GM04504 (cell line): Measurements from ENCODE around the gene GGA2.
A peak's percentile ranks its signal among the peaks of the same experiment; 100 is the strongest.
"Not testable (repeated sequence)": the region's sequence is repeated elsewhere in the genome, so short reads cannot be mapped to it uniquely, and the experiment has no call there.

ENCODE experiments used
- DNase-seq: peaks from one replicate; pipeline ENCODE4 v3.0.0-alpha.2; 2012; ENCODE audit warnings: low read depth

GGA2 gene

DNA sequence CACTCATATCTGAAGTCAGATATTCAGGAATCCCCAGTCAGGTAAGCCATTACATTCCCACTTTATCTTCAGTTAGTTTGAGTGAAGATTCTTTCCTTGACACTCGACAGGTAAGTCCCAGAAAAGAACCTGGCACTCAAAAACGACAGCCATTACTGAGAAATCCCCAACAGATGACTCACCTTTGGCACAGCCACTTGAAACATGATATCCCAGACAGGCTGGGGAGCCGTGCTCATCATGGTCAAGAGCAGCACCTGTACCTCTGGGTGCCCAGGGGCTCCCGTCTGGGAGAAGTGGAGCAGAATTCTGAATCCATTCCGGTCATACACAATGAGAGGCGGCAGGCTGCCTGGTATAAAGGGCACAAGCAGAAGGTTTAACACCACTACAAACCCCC, 40.5 kb downstream of the GGA2 start:
- peak; percentile 2 for DNase-seq

- DNase-seq, result peak; percentile 34
These were observed 44.0 kb downstream of the GGA2 start for GRCh38 chr16:23466162-23466885.

- no peak for DNase-seq
These were observed 45.1 kb downstream of the GGA2 start for GRCh38 chr16:23465179-23465578.

DNA sequence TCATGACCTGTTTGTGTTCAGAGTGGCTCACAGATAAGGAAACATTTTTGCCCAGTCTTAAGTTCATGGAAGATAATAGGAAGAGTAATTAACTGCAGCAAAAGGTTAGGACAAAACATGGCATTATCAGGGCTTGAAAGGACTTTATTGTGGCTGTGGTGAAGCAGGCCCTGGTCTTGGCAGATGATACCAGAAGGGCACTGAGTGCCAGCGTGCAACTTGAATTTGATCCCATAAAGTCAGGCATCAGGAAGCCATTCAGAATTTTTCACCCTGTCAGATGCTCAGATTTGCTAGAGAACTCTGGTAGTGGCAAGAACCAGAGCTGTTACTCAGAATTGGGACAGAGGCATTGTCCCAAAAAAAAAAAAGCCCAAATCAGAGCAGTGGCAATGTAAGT, 46.1 kb downstream of the GGA2 start:
- no peak for DNase-seq

DNA sequence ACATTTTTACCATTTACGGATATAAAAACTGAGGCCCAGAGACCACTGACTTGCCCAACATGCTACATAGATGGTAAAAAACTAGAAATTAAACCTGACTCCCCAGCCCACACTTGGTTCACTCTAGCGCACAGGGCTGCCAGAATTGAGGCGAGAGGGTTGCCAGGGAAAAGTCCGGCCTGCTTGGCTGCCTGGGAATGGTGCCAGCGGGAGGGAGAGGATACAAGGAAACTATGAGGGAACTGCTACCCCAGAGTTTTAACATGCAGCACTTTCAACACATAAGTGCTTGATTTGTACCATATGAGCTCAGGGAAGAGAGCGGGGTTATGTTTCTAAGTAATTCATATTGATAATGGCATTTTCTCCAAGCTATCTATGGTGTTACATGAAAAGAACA, 47.3 kb downstream of the GGA2 start:
- peak; percentile 66 for DNase-seq

DNA sequence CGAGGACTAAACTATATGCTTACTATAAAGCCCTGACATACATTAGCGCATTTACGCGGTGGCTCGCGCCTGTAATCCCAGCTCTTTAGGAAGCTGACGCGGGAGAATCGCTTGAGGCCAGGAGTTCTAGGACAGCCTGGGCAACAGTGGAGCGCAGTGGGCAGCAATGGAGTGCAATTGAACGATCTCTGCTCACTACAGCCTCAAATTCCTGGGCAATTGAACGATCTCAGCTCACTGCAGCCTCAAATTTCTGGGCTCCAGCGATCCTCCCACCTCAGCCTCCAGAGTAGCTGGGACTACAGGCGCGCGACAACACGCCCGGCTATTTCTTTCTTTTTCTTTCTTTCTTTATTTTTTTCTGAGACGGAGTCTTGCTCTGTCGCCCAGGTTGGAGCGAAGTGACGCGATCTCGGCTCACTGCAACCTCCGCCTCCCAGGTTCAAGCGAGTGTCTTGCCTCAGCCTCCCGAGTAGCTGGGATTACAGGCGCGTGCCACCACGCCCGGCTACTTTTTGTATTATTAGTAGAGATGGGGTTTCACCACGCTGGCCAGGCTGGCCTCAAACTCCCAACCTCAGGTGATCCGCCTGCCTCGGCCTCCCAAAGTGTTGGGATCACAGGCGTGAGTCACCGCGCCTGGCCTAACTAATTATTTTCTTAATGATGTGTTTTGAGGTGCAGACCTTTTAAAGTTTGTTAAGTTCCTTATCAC, 56.8 kb downstream of the GGA2 start:
- no peak for DNase-seq

DNA sequence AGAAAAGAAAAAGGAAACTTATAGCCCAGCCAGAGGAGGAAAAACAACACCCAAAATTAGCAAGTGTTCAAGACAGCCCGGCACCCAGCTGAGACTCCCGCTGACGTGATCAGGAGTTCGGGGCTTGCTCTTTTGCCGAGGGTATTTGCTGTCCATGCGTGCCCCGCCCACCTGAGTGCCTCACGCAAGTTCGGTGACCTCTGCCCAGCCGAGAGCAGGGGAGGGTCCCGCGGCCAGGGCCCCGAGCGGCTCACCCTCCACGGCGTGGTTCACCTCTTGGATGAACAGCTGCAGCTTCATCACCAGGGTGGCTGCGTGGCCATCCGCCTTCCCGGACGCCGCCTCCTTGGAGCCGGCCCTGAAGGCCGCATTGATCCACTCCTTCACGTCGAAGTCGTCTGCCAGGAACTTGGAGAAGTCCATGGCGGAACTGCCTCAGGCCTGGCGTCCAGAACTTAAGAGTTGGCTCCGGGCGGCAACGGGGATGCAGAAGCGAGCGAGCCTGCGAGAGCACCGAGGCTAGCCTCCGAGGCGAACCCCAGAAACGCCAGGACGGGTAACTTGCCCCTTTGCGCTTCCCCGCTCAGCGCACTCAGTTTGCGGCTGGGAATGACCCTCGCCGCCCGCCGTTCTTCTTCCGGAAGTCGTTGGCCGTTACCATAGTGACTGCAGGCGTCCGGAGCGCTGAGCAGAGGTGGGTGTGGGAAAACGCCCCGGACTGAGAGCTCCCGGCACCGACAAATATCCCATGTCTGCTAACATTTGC, 57.5 kb downstream of the GGA2 start, which contains the start of gene COG7:
TSS of gene COG7 (minus strand) at position 618 of the 766 bp plus-strand sequence. CDS start at position 423, 195 bp downstream.
- DNase-seq, result peak; percentile 67

- no peak for DNase-seq
These were observed 58.1 kb downstream of the GGA2 start for GRCh38 chr16:23452221-23452571.

DNA sequence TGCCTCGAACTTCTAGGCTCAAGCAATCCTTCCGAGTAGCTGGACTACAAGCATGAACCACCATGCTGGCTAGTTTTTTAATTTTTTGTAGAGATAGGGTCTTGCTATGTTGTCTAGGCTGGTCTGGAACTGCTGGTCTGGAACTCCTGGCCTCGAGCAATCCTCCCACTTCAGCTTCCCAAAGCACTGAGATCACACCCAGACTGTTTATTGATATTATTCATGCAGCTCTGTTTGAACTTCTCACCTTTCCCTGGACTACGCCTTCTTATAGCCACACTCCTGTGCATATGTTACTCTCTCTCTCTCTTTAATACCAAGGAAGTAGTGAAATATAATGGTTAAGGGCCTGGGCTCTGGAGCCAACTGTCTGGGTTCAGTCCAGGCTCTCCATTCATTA, 61.9 kb downstream of the GGA2 start:
- no peak for DNase-seq

- DNase-seq, result not testable (repeated sequence)
These were observed 72.8 kb downstream of the GGA2 start for GRCh38 chr16:23437542-23437941.

- no peak for DNase-seq
These were observed 73.3 kb downstream of the GGA2 start for GRCh38 chr16:23436951-23437350.

- no peak for DNase-seq
These were observed 74.8 kb downstream of the GGA2 start for GRCh38 chr16:23435500-23435899.

DNA sequence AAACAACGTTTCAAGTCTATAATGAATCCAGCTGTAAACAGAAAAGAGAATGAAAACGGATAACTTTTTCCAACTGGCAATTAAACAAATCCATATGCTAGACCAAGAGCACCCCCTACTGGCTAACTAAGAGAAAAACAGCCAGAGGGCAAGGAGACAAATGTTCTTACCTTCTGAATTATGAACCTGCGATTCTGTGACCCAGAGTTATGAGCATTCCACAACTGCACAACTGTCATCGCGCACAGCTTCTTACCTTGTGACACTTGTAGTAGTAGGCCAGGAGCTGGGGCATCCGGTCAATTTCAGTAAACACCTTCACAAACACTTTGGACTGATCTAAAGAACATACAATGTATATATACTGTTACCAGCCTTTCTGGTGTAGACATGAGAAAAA, 75.9 kb downstream of the GGA2 start:
- DNase-seq, result peak; percentile 28

GRCh38 chr16:23433261-23433920, 76.9 kb downstream of the GGA2 start:
- no peak for DNase-seq

DNA sequence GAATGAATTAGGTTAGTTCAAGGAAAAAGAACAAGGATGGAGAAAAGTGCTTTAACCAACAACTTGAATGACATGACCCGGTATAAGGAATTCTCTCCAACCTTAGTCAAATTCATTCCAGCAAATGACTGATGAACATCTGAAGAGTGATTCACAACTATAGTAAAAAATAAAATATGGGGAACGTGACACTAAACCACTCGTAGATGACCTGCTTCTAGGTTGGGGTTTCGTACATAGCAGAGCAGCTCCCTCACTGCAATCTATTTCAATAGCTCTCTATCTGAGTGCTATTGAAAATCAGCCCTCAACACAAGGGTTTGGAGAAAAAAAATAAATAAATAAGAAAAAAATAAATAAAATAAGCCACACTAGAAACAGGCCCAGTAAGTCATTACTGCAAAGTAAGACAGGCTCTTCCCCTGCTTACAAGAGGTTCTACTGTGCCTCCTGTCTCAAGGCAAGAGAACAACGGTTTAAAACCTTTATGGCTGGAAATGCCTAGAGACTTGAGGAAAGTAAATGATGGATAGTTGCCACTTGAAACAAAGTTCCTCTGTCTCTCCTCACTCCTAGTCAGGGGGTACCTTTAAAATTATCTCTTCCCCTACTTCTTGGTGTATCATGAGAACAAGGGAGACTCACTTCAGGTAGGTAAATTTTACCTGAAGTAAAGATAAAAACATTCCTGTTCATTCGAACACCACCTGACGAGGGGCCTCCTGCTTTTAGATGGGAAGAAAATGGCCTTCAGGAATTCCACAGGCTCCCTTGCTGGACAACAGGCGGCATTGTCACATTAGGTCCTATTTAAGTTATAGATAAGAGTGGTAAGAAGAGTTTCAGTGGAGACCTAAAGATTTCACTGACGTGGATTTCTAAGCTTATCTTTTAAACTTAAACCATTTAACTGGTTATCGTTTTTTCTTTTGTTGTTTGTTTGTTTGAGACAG, 77.8 kb downstream of the GGA2 start:
- no peak for DNase-seq

- DNase-seq, result no peak
These were observed 81.9 kb downstream of the GGA2 start for GRCh38 chr16:23428351-23428750.

GRCh38 chr16:23424292-23424958, 85.9 kb downstream of the GGA2 start:
- DNase-seq, result no peak

DNA sequence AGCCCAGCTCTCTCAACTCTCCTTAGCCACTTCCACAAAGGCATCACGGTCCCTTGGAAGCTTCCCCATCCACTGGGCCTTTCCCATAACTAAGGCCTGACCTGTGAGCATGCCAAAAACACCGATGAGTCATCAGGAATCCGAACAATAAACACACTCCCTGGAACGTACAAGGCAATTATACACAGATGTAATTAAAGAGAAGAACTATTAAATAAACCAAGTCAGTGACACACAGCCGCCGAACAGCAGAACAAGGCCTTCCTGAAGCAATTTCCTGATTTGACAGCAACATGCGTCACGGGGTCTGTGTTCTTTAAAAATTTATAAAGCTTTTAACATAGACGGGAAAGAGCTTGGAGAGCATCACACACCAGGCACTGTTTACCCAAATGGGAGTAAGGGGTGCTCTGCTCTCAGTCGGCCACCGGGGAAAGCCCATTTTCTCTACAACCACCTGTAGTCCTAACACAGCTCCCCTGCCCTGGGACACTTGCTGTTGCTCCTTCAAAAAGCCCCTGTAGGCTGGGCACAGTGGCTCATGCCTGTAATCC, 86.7 kb downstream of the GGA2 start:
- DNase-seq, result peak; percentile 97

- no peak for DNase-seq
These were observed 90.3 kb downstream of the GGA2 start for GRCh38 chr16:23420011-23420410.

DNA sequence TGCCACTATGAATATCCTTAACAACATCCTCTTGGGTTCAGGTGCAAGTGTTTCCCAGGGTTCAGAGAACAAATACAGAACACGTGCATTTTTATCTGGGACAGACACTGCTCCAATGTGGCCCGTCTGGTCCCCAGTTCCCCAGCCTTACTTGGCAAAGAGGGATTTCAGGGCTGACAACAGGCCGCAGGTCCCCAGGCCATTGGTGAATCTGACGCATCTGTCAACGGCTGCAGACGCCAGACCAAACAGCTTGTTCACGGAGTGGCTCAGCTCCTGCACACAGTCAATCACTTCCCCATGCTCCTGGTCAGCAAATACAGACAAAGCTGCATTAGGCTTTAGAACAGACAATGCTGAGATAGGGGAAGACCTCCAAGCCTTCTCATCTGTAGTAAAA, 93.5 kb downstream of the GGA2 start:
- no peak for DNase-seq
